Neural crest cell (in vitro differentiated cells): ENCODE data around the gene SH3PXD2A. TPM values are rescaled to one million over a fixed set of nuclear protein-coding genes. Genes with fewer than 3 reads are reported as not detected.

Experiments used
- DNase-seq: peaks from one replicate; pipeline ENCODE4 v3.0.0; 2021; ENCODE audit warnings: low read depth, mixed read lengths, low spot score
- H3K27ac Mint-ChIP-seq: one replicate; pipeline ENCODE4 v1.8.0; 2021; ENCODE audit warnings: mild to moderate bottlenecking, mixed read lengths; ENCODE audit not compliant: unreplicated experiment
- H3K27me3 Mint-ChIP-seq: 2 replicates; pipeline ENCODE4 v1.8.0; 2021; ENCODE audit warnings: low read depth, mild to moderate bottlenecking, mixed read lengths
- H3K36me3 Mint-ChIP-seq: 2 replicates; pipeline ENCODE4 v1.8.0; 2021; ENCODE audit warnings: low read depth, mild to moderate bottlenecking, mixed read lengths
- H3K4me1 Mint-ChIP-seq: 2 replicates; pipeline ENCODE4 v1.8.0; 2021; ENCODE audit warnings: mixed read lengths
- H3K4me3 Mint-ChIP-seq: one replicate; pipeline ENCODE4 v1.8.0; 2021; ENCODE audit warnings: mild to moderate bottlenecking, mixed read lengths
- H3K9me3 Mint-ChIP-seq: 2 replicates; pipeline ENCODE4 v1.8.0; 2021; ENCODE audit warnings: mixed read lengths
- CTCF ChIP-seq: fragments of 200-600 bp; sonication (generic); conservative IDR thresholded peaks from 2 replicates; pipeline ENCODE4 v1.5.0; 2021; ENCODE audit warnings: antibody characterized with exemption, mild to moderate bottlenecking
- total RNA-seq: library from RNA; stranded (reverse); gene quantifications from 2 replicates; pipeline ENCODE4 v1.2.1, GENCODE V29; 2021

The SH3PXD2A gene
- total RNA-seq, 1 donor from 2014 or later: 22.8 TPM

GRCh38 chr10:103712898-103713498, 142.4 kb downstream of the SH3PXD2A start:
- DNase-seq: peak; percentile 89
- H3K9me3 Mint-ChIP-seq: no peaks in the 10 kb centered on the region
- H3K27ac Mint-ChIP-seq: no peak overlapping the region
- peak; percentile 94 for TF ChIP-seq CTCF
- peaks cover 31% of the 10 kb centered on the region for H3K4me1 Mint-ChIP-seq
- H3K4me3 Mint-ChIP-seq: no peak overlapping the region
- no peaks in the 10 kb centered on the region for H3K27me3 Mint-ChIP-seq
- H3K36me3 Mint-ChIP-seq: no peaks in the 10 kb centered on the region

GRCh38 chr10:103712146-103712545, 143.2 kb downstream of the SH3PXD2A start:
- Mint-ChIP-seq H3K27ac (no peak overlapping the region), H3K4me1 (peaks cover 30% of the 10 kb centered on the region), H3K36me3 (no peaks in the 10 kb centered on the region), H3K9me3 (no peaks in the 10 kb centered on the region), H3K4me3 (no peak overlapping the region), H3K27me3 (no peaks in the 10 kb centered on the region)
- no peak for TF ChIP-seq CTCF
- no peak for DNase-seq

GRCh38 chr10:103711351-103711994, 143.9 kb downstream of the SH3PXD2A start:
- Mint-ChIP-seq H3K27me3 (no peaks in the 10 kb centered on the region), H3K36me3 (no peaks in the 10 kb centered on the region), H3K27ac (no peak overlapping the region), H3K4me3 (no peak overlapping the region), H3K4me1 (peaks cover 33% of the 10 kb centered on the region), H3K9me3 (no peaks in the 10 kb centered on the region)
- DNase-seq: no peak
- TF ChIP-seq CTCF: peak; percentile 43

DNA sequence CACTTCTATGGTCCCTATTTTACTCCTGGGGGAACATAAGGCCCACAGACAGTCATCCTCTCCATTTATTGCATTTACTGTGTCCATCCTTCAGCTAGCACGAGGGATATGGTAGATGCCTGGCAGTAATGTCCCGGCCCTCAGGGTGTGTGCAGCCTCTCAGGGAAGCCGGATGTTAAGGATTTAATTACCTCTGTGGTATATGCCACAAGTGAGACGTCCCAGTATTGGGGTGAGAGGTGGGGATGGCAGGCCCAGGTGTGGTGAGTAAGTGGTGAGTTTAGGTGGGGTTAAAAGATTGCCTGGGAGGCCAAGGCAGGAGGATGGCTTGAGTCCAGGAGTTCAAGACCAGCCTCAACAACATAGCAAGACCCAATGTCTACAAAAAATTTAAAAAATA, 144.9 kb downstream of the SH3PXD2A start:
- no peaks in the 10 kb centered on the region for H3K36me3 Mint-ChIP-seq
- H3K27me3 Mint-ChIP-seq: no peaks in the 10 kb centered on the region
- no peak overlapping the region for H3K27ac Mint-ChIP-seq
- peaks cover 26% of the 10 kb centered on the region for H3K4me1 Mint-ChIP-seq
- DNase-seq: no peak
- no peaks in the 10 kb centered on the region for H3K9me3 Mint-ChIP-seq
- no peak overlapping the region for H3K4me3 Mint-ChIP-seq
- no peak for TF ChIP-seq CTCF

GRCh38 chr10:103709341-103709920, 145.9 kb downstream of the SH3PXD2A start:
- Mint-ChIP-seq H3K4me1 (peaks cover 22% of the 10 kb centered on the region), H3K9me3 (no peaks in the 10 kb centered on the region), H3K27me3 (no peaks in the 10 kb centered on the region), H3K4me3 (no peak overlapping the region), H3K36me3 (no peaks in the 10 kb centered on the region), H3K27ac (no peak overlapping the region)
- TF ChIP-seq CTCF: no peak
- DNase-seq: no peak
